Neutrophil (primary cell): Measurements from ENCODE around the gene ATP6V0C.

Source experiments
- H3K27ac ChIP-seq: fragments of 200-600 bp; sonication (generic); 2 replicates; pipeline ENCODE4 v1.5.1; 2016; ENCODE audit warnings: mild to moderate bottlenecking, moderate library complexity
- H3K27me3 ChIP-seq: fragments of 200-600 bp; sonication (generic); 2 replicates; pipeline ENCODE4 v1.6.0; 2016; ENCODE audit warnings: mild to moderate bottlenecking
- H3K36me3 ChIP-seq: fragments of 200-600 bp; sonication (generic); 2 replicates; pipeline ENCODE4 v1.5.1; 2017
- H3K4me1 ChIP-seq, 2 experiments: fragments of 200-600 bp in 1 of 2; sonication (generic) in 1 of 2; 1 replicate in 1 of 2; 2 replicates in 1 of 2; pipeline versions ENCODE4 v1.5.1 to v1.6.1; 2013 to 2016; ENCODE audit warnings: low read depth in 1 of 2, low read length in 1 of 2, mild to moderate bottlenecking in 1 of 2, moderate library complexity in 1 of 2; ENCODE audit not compliant: control insufficient read depth in 1 of 2, insufficient read depth in 1 of 2
- H3K4me3 ChIP-seq, 2 experiments: fragments of 200-600 bp in 1 of 2; sonication (generic) in 1 of 2; 1 replicate in 1 of 2; 2 replicates in 1 of 2; pipeline ENCODE4 v1.5.1; 2013 to 2016; ENCODE audit warnings: low read depth in 1 of 2, low read length in 1 of 2, mild to moderate bottlenecking in 1 of 2, moderate library complexity in 1 of 2
- H3K9me3 ChIP-seq: fragments of 200-600 bp; sonication (generic); 2 replicates; pipeline ENCODE4 v1.5.1; 2016
- TF ChIP-seq, protein P1 (sequence below): fragments of 200-600 bp; sonication (generic); IDR thresholded peaks from 2 replicates; pipeline ENCODE4 v1.5.1; 2016; ENCODE audit warnings: antibody characterized with exemption

ATP6V0C gene

DNA sequence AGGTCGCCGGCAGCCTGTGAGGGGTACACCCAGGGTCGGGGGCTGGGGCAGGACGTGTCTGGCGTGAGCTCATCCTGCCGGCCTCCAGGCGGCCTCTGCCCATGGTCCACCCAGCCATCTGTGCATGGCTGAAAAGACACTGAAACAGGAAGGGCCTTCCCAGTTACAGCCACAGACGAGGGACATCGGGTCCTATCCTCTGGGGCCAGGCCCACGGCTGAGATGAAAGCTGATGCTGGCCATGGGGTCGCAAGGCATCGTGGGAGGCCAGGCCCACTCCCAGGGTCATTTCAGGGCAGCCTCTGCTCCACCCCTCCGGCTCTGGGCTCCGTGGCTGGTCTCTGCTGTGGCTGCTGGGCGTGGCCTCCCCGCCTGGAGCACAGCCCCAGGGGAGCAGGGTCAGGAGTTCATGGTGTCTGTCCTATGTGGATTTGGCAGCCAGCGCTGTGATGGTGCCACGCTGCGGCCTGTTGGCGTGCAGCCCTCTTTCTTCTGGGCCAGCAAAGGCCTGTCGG is 16.6 kb upstream of the ATP6V0C start:
- H3K4me3 ChIP-seq = no peak overlapping the region
- H3K36me3 ChIP-seq = peaks cover 16% of the 10 kb centered on the region

DNA sequence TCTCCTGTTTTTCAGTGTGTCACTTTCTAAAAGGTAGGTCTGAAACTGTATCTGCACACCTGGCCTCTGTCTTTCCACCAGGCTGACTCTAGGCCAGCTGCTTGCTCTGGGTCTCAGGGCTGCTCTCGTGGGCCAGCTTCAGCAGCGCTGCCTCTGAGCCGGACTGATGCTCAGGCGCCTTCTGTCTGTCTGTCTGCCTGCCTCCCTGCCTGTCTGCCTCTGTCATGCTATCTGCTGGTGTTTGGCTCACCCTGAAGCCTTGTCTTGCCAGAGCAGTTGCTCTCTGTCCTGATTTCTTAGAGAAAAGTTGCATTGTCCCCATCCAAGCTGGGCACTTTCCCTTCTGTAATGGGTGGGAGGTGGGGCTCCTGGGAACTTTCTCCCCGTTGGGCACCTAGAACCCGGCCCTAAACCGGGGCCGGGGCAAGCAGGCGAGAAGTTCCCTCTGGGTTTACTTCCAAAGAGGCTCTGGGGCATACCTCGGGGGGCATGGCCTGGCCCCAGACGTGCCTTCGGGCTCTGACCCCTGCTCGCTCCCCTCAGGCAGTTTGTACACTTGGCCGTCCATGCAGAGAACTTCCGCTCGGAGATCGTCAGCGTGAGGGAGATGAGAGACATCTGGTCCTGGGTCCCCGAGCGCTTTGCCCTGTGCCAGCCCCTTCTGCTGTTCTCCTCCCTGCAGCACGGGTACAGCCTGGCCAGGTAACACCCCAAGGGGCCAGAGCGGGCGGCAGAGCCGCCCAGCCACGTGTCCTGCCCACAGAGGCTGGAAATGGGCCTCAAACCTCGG is 15.9 kb upstream of the ATP6V0C start:
- H3K9me3 ChIP-seq = no peaks in the 10 kb centered on the region
- no peak overlapping the region for H3K27ac ChIP-seq
- peaks cover 25 to 31% of the 10 kb centered on the region in 2 experiments for H3K4me1 ChIP-seq
- peaks cover 16% of the 10 kb centered on the region for H3K36me3 ChIP-seq
- no peaks in the 10 kb centered on the region for H3K27me3 ChIP-seq
- H3K4me3 ChIP-seq = no peak overlapping the region
- TF ChIP-seq, protein P1, sequence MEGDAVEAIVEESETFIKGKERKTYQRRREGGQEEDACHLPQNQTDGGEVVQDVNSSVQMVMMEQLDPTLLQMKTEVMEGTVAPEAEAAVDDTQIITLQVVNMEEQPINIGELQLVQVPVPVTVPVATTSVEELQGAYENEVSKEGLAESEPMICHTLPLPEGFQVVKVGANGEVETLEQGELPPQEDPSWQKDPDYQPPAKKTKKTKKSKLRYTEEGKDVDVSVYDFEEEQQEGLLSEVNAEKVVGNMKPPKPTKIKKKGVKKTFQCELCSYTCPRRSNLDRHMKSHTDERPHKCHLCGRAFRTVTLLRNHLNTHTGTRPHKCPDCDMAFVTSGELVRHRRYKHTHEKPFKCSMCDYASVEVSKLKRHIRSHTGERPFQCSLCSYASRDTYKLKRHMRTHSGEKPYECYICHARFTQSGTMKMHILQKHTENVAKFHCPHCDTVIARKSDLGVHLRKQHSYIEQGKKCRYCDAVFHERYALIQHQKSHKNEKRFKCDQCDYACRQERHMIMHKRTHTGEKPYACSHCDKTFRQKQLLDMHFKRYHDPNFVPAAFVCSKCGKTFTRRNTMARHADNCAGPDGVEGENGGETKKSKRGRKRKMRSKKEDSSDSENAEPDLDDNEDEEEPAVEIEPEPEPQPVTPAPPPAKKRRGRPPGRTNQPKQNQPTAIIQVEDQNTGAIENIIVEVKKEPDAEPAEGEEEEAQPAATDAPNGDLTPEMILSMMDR = no peak

More for the DNA sequence above, 16.6 kb upstream of the ATP6V0C start:
- Histone ChIP-seq H3K9me3 (no peaks in the 10 kb centered on the region), H3K27me3 (no peaks in the 10 kb centered on the region), H3K4me1 (peaks cover 21 to 24% of the 10 kb centered on the region in 2 experiments), H3K27ac (no peak overlapping the region)
- TF ChIP-seq, protein P1 = no peak

DNA sequence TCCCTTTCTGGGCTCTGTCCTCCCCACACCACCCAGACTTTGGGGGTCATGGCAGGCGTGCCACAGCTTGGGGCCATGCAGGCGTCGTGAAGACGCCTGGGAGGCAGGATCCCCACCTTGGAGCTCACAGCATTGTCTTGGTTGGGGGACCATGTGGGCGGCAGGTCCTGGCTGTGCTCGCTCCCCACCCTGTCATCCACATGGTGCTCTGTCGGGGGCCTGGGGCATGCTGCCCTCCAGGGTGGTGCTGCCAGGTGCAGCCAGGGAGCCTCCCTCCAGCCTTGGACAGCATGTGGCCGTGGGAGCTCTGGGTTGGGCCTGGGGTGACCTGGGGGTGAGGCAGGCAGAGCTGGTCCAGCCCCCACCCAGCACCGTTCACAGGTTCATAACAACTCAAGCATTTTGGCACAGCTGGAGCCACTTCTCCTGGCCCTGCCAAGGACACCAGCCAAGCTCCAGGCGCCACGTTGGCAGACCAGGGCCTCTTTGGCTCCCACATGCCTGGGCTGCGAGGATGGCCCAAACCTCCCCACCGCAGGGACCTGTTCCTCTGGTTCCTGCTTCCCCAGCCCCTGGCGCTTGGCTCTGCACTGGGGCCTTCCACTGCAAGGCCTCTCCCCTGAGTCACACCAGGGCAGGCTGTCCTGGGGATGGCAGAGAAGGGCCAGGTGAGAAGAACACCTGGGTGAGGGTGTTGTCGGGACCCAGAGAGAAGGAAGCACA is 15.1 kb upstream of the ATP6V0C start:
- Histone ChIP-seq H3K4me3 (no peak overlapping the region), H3K27me3 (no peaks in the 10 kb centered on the region), H3K4me1 (peaks cover 30 to 35% of the 10 kb centered on the region in 2 experiments), H3K9me3 (no peaks in the 10 kb centered on the region), H3K36me3 (peaks cover 16% of the 10 kb centered on the region), H3K27ac (no peak overlapping the region)
- TF ChIP-seq, protein P1 = no peak

DNA sequence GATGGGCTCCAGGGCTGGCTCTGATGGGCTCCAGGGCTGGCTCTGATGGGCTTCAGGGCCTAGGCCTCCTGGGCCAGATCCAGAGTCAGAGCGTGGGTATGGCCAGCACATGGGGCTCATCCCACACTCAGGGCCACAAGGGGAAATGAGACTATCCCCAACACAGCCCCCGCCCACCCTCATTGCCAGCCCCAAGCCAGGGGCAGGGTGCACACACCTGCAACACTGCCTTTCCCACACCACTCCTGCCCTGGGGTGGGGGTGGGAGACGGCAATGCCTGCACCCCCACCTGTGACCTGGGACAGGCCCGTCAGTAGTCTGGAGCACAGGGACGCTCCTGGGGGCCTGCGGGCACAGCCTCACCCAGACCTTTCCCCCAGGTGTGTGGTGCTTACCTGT is 14.3 kb upstream of the ATP6V0C start:
- H3K27me3 ChIP-seq = no peaks in the 10 kb centered on the region
- no peak overlapping the region for H3K4me3 ChIP-seq
- H3K36me3 ChIP-seq = peaks cover 16% of the 10 kb centered on the region
- TF ChIP-seq, protein P1 = no peak
- no peak overlapping the region for H3K27ac ChIP-seq
- H3K4me1 ChIP-seq = peaks cover 24 to 29% of the 10 kb centered on the region in 2 experiments
- no peaks in the 10 kb centered on the region for H3K9me3 ChIP-seq

DNA sequence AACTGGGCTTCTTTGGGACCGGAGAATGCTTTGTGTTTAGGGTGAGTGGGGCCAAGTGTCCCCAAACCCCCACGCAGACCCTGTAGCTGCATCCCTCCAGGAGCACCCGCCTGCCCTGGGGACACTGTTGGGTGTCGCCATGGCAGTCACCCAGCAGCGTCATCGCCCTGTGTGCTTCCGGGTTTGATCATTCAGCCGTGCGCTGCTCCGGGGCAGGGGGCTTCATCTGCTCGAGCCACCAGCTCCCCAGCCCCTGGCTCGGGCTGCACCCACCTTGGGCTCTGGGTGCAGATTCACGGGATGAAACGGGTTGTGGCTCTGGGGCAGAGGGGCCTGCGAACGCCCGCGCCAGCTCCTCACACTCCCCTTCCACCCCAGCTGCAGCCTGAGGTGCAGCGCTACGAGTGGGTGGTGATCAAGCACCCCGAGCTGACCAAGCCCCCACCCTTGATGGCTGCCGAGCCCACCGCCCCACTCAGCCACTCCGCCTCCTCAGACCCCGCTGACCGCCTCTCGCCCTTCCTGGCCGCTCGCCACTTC is 13.8 kb upstream of the ATP6V0C start:
- H3K27me3 ChIP-seq = no peaks in the 10 kb centered on the region
- peaks cover 21 to 26% of the 10 kb centered on the region in 2 experiments for H3K4me1 ChIP-seq
- peaks cover 16% of the 10 kb centered on the region for H3K36me3 ChIP-seq
- no peak overlapping the region for H3K4me3 ChIP-seq
- H3K27ac ChIP-seq = no peak overlapping the region
- H3K9me3 ChIP-seq = no peaks in the 10 kb centered on the region
- TF ChIP-seq, protein P1 = no peak
